GM12875 (cell line): ENCODE results near the gene P2RY6.

Experiments used
- H3K4me3 ChIP-seq: one replicate; pipeline ENCODE4 v1.5.1; 2011; ENCODE audit warnings: low read depth, low read length, control low read depth
- TF ChIP-seq, protein P1 (sequence below): IDR thresholded peaks from 2 replicates; pipeline ENCODE4 v1.5.1; 2011; ENCODE audit warnings: low read depth, mild to moderate bottlenecking, control low read depth, inconsistent platforms, low read length, moderate library complexity, borderline replicate concordance; ENCODE audit not compliant: insufficient read depth

Gene P2RY6, protein sequence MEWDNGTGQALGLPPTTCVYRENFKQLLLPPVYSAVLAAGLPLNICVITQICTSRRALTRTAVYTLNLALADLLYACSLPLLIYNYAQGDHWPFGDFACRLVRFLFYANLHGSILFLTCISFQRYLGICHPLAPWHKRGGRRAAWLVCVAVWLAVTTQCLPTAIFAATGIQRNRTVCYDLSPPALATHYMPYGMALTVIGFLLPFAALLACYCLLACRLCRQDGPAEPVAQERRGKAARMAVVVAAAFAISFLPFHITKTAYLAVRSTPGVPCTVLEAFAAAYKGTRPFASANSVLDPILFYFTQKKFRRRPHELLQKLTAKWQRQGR

DNA sequence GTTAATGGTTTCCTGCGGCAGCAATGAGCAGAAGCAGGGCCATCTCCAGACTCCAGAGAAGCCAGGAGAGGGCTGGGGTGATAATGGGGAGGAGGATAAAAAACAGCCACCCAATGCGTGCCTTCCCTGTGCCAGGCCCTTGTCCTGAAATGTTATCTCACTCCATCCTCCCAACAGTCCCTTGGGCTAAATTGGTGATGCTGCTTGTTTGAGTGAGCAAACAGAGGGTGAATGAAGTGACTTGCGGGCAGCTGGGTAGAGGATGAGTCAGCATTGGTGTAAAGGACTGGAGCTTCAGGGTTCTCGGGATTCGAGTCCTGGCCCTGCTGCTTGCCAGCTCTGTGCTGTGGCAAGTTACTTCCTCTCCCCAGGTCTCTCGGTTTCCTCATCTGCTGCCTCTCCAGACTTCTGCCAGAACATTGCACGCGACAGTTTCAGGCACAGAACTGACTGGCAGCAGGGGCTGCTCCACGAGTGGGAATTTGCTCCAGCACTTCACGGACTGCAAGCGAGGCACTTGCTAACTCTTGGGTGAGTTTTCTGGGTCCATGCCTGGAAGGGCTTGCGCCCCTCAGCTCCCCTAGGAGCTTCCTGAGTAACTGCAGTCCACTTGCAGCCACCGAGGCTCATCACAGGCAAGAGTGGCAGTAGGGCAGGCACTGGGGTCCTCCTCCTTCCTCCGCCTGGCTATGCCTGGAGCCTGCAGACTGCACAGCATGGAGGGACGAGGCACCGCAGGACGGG is at the start of gene P2RY6:
Gene P2RY6, plus strand, starts transcription at position 403 of the 744 bp plus-strand sequence. CDS start 24,181 bp downstream, outside the sequence.
- TF ChIP-seq, protein P1, sequence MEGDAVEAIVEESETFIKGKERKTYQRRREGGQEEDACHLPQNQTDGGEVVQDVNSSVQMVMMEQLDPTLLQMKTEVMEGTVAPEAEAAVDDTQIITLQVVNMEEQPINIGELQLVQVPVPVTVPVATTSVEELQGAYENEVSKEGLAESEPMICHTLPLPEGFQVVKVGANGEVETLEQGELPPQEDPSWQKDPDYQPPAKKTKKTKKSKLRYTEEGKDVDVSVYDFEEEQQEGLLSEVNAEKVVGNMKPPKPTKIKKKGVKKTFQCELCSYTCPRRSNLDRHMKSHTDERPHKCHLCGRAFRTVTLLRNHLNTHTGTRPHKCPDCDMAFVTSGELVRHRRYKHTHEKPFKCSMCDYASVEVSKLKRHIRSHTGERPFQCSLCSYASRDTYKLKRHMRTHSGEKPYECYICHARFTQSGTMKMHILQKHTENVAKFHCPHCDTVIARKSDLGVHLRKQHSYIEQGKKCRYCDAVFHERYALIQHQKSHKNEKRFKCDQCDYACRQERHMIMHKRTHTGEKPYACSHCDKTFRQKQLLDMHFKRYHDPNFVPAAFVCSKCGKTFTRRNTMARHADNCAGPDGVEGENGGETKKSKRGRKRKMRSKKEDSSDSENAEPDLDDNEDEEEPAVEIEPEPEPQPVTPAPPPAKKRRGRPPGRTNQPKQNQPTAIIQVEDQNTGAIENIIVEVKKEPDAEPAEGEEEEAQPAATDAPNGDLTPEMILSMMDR, result no peak
- H3K4me3 ChIP-seq, result no peak within 1 kb of the TSS

DNA sequence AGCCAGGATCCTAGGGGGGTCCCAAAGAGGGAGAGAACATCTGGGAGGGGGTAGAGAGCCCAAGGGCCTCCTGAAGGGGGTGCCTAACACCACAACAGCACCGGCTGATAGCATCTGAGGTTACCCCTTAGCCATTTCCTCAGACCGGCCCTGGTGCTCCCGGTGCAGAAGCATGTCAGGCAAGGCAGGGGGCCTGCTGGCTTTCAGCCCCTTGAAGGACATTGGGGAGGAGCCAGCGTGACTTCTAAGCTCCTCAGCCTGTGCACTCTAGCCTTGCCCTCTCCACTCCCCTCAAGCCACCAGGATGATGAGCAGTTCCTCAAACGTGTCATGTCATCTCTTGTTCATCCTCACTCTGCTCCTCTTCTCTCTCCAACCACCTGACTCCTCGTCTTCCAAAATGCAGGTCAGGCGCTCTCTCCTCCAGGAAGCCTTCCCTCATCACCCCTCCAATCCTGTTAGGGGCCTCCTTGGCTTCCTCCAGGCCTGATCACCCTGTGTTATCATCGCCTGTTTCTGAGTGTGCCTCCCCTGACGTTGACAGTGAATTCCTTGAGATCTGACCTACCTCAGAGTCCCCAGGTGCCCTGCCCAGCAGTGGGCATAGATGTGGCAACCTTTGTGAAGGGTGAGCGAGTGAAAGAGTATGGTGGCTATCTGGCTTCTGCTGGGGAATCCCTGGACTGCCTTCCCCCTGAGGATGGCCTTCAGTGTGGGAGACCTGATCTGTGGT is 48.0 kb upstream of the P2RY6 start:
- no peak overlapping the region for H3K4me3 ChIP-seq
- TF ChIP-seq, protein P1, result no peak

DNA sequence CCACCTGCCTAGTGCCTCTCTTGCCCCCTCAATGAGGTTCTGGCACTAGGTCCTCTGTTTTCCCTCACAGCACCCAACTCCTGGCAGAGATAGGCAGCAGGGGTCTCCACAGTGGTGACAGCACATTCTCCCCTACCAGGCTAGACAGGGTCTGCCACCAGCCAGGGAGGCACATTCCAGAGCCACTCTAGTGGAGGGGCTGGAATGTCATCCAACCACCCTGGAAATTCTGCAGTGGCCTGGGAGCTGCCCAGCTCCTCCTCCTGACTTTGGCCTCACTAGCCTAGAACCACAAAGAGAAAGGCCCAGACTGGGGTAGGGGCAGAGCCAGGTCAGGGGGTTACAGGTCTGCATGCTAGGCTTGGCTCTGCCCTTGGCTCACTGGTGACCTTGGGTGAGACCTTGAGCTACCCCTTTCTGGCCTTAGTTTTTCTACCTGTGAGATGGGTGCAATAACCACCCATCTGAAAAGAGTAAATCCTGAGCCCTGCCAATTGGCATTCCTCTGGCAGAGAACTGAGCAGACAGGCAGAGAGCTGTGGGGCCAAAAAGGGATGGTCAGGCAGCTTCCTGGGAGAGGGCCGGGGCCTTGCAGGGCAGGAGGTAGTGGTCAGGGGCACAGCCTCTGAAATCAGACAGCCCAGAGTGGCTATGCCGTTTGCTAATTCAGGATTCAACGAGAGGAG is 47.0 kb upstream of the P2RY6 start:
- H3K4me3 ChIP-seq, result no peak overlapping the region
- TF ChIP-seq, protein P1, result no peak

DNA sequence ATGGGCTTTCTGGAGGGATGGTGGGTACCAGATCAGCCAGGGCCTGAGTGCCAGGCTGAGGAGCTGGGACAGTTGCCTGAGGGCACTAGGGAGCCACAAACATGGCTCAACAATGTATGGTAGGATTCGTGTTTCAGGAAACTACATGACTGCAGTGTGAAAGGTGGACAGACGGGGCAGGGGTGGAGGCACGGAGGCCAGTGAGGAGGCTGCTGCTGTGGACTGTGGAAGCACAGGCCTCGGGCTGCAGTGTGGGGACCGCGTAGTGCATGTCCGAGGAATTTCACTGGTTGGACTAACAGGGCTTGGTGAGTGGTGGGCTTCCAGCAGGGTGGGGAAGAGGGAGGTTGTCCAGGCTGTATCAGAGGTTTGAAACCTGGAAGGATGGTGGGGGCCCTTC is 46.3 kb upstream of the P2RY6 start:
- TF ChIP-seq, protein P1, result no peak
- H3K4me3 ChIP-seq, result no peak overlapping the region

DNA sequence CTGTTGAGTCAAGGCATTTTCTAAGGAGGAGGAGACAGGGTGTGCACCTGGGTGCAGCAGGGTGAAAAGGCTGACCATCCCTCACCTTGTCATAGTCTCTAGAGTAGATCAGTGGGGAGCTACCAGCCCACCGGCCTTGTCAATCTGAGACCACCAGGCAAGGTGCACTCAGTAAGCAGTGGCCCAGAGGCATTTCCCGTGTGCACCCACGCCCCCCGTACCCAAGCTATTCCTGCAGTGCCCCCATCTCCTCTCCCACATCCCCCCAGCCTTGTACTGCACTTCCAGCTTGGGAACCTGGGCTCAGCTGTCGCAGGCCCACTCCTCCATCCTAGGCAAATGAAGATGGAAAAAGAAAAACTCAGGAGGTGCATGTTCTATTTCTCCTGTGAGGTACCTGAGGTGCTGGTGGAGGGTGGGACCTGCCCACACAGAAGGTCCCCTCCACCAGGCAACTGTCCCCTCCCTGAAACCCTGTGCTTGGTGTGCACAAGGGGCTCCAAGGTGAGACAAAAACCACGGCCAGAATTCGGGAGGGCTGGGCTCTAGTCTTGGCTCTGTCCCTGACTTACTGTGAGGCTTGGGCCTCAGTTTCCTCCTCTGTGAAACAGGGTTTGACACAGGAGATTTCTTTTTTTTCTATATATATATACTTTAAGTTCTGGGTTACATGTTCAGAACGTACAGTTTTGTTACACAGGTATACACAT is 45.7 kb upstream of the P2RY6 start:
- TF ChIP-seq, protein P1, result no peak
- no peak overlapping the region for H3K4me3 ChIP-seq

DNA sequence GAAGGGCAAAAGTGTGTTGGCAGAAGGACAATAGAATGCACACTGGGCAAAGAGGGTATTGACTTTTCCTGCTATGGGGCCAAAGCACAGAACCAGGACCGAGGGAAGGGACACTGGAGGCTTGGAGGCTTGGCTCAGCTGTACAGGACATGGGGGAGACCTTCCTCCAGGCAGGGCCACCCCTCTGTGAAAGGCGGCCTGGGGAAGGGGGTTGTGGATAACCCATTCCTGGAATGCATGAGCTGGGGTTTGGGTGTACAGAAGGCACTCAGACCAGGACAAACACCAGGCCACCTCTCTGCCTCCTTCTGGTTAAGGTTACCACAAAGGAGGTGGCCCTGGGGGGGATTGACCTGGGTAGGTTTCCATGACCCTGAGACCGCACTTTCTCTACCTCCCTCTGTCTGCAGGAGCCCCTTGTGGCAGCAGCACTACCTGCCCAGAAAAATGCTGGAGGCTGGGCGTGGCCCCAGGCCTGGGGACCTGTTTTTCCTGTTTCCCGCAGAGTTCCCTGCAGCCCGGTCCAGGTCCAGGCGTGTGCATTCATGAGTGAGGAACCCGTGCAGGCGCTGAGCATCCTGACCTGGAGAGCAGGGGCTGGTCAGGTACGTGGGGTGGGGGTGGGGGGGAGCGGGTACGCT is 44.4 kb upstream of the P2RY6 start:
- no peak overlapping the region for H3K4me3 ChIP-seq
- TF ChIP-seq, protein P1, result no peak
